Measurements from ENCODE around the gene UACA.
"Not testable (repeated sequence)": the region's sequence is repeated elsewhere in the genome, so short reads cannot be mapped to it uniquely, and the experiment has no call there.

UACA gene

GRCh38 chr15:70763120-70763949 is at the start of gene UACA:
TSS of gene UACA (minus strand) at chr15:70763558. CDS start at chr15:70763407, 151 bp downstream.
- FAIRE-seq, result no peak

- no peak for FAIRE-seq
These were observed 49.5 kb upstream of the UACA start for GRCh38 chr15:70812827-70813364.

- no peak for FAIRE-seq
These were observed 47.7 kb upstream of the UACA start for GRCh38 chr15:70810916-70811578.

GRCh38 chr15:70806992-70807712 is 43.8 kb upstream of the UACA start:
- FAIRE-seq, result no peak

GRCh38 chr15:70804388-70804787 is 41.0 kb upstream of the UACA start:
- not testable (repeated sequence) for FAIRE-seq

GRCh38 chr15:70802629-70803028 is 39.3 kb upstream of the UACA start:
- no peak for FAIRE-seq

GRCh38 chr15:70801109-70801508 is 37.8 kb upstream of the UACA start:
- FAIRE-seq, result no peak

GRCh38 chr15:70799667-70800450 is 36.5 kb upstream of the UACA start:
- FAIRE-seq, result no peak

GRCh38 chr15:70797464-70797863 is 34.1 kb upstream of the UACA start:
- FAIRE-seq, result no peak

GRCh38 chr15:70796516-70797310 is 33.4 kb upstream of the UACA start:
- FAIRE-seq, result no peak

GRCh38 chr15:70795311-70795665 is 31.9 kb upstream of the UACA start:
- no peak for FAIRE-seq

GRCh38 chr15:70794596-70795310 is 31.4 kb upstream of the UACA start:
- FAIRE-seq, result no peak

GRCh38 chr15:70793694-70794093 is 30.3 kb upstream of the UACA start:
- FAIRE-seq, result no peak

- FAIRE-seq, result no peak
These were observed 28.8 kb upstream of the UACA start for GRCh38 chr15:70792171-70792573.

GRCh38 chr15:70791259-70791658 is 27.9 kb upstream of the UACA start:
- no peak for FAIRE-seq

GRCh38 chr15:70789213-70789612 is 25.9 kb upstream of the UACA start:
- no peak for FAIRE-seq

GRCh38 chr15:70788114-70789049 is 25.0 kb upstream of the UACA start:
- no peak for FAIRE-seq

GRCh38 chr15:70786996-70787395 is 23.6 kb upstream of the UACA start:
- FAIRE-seq, result no peak

- FAIRE-seq, result no peak
These were observed 20.3 kb upstream of the UACA start for GRCh38 chr15:70783610-70784022.

GRCh38 chr15:70783041-70783440 is 19.7 kb upstream of the UACA start:
- no peak for FAIRE-seq

Measured in colon (tissue), 2 donors.